ENCODE data around the gene RAB35.

RAB35 gene

GRCh38 chr12:120132054-120132836 is 15.7 kb upstream of the RAB35 start:
- DNase-seq: peak; percentile 57

GRCh38 chr12:120131116-120131515 is 14.6 kb upstream of the RAB35 start:
- DNase-seq: no peak

- DNase-seq: no peak
Measured at GRCh38 chr12:120130011-120130410, 13.5 kb upstream of the RAB35 start.

- no peak for DNase-seq
Measured at GRCh38 chr12:120126635-120127005, 10.1 kb upstream of the RAB35 start.

- DNase-seq: no peak
Measured at GRCh38 chr12:120125792-120126634, 9.5 kb upstream of the RAB35 start.

- DNase-seq: no peak
Measured at GRCh38 chr12:120125029-120125428, 8.5 kb upstream of the RAB35 start.

- DNase-seq: no peak
Measured at GRCh38 chr12:120121766-120122293, 5.3 kb upstream of the RAB35 start.

- DNase-seq: no peak
Measured at GRCh38 chr12:120121343-120121742, 4.8 kb upstream of the RAB35 start.

- no peak for DNase-seq
Measured at GRCh38 chr12:120119271-120119973, 2.9 kb upstream of the RAB35 start.

GRCh38 chr12:120118321-120119061 is 1.9 kb upstream of the RAB35 start:
- no peak for DNase-seq

- DNase-seq: no peak
Measured at GRCh38 chr12:120117961-120118320, 1.4 kb upstream of the RAB35 start.

- DNase-seq: peak; percentile 97
Measured at GRCh38 chr12:120116792-120117651, 469 bp upstream of the RAB35 start.

GRCh38 chr12:120115692-120116440 is 687 bp downstream of the RAB35 start:
- DNase-seq: peak; percentile 67

GRCh38 chr12:120115066-120115465 is 1.5 kb downstream of the RAB35 start:
- DNase-seq: no peak

- DNase-seq: no peak
Measured at GRCh38 chr12:120110550-120111501, 5.7 kb downstream of the RAB35 start.

GRCh38 chr12:120109570-120110267 is 6.8 kb downstream of the RAB35 start:
- DNase-seq: no peak

GRCh38 chr12:120106151-120106550 is 10.4 kb downstream of the RAB35 start:
- no peak for DNase-seq

- DNase-seq: no peak
Measured at GRCh38 chr12:120103371-120103770, 13.2 kb downstream of the RAB35 start.

GRCh38 chr12:120103044-120103338 is 13.6 kb downstream of the RAB35 start:
- no peak for DNase-seq

All from NCI-H69 (cell line).